A549 (cell line): ENCODE measurements around the gene CA10. TPM values are rescaled to one million over a fixed set of nuclear protein-coding genes. Genes with fewer than 3 reads are reported as not detected.

Source experiments
- ATAC-seq, 2 experiments: fragments of 200-7000 bp in 1 of 2; fragments of >200 bp in 1 of 2; cut with Nextera tagmentation in 1 of 2; cut with Tn5 transposase in 1 of 2; 3 replicates each; pipeline versions ENCODE4 v1.8.0 to v1.9.1; 2018 to 2020; ENCODE audit warnings: mild to moderate bottlenecking in 1 of 2, moderate library complexity in 1 of 2
- CTCF ChIA-PET: fragments of 300-600 bp; sonication (Branson Sonifier 250); formaldehyde crosslinking; extraction: SDS; loops from one replicate; lab custom pipeline; 2021; ENCODE audit warnings: antibody characterized with exemption, inconsistent platforms; lab: Yijun Ruan, JAX
- POLR2A ChIA-PET: fragments of 350-600 bp; formaldehyde crosslinking; extraction: SDS; loops from one replicate; lab custom pipeline; 2021; ENCODE audit warnings: antibody characterized with exemption, inconsistent platforms; lab: Yijun Ruan, JAX
- DNase-seq, 2 experiments: peaks; one replicate each; pipeline versions ENCODE4 v3.0.0 to v3.0.0-alpha.2; 2011 to 2016; ENCODE audit warnings: low read depth in 1 of 2, low spot score in 1 of 2
- FAIRE-seq: peaks from 2 replicates; lab custom pipeline; 2011; peaks lifted over from hg19 to GRCh38; lab: Jason Lieb, UNC
- H3K27ac ChIP-seq, 2 experiments: fragments of >200 bp; sonication (Bioruptor Twin); formaldehyde crosslinking; 3 replicates each; pipeline ENCODE4 v1.5.1; 2016 to 2017
- H3K4me1 ChIP-seq: fragments of >200 bp; sonication (Bioruptor Twin); formaldehyde crosslinking; 3 replicates; pipeline ENCODE4 v1.6.1; 2016
- H3K4me2 ChIP-seq: fragments of >200 bp; sonication (Bioruptor Twin); formaldehyde crosslinking; 3 replicates; pipeline ENCODE4 v1.6.1; 2016
- H3K4me3 ChIP-seq: fragments of >200 bp; sonication (Bioruptor Twin); formaldehyde crosslinking; 3 replicates; pipeline ENCODE4 v1.5.1; 2016
- H3K9me3 ChIP-seq: fragments of >200 bp; sonication (Bioruptor Twin); formaldehyde crosslinking; 3 replicates; pipeline ENCODE4 v1.6.1; 2016
- CBX8 ChIP-seq: fragments of 200-600 bp; sonication (generic); IDR thresholded peaks from 2 replicates; pipeline ENCODE4 v1.6.1; 2016
- CEBPB ChIP-seq, 2 experiments: fragments of >200 bp in 1 of 2; sonication (Bioruptor Twin) in 1 of 2; formaldehyde crosslinking in 1 of 2; IDR thresholded peaks; 2 replicates each; pipeline ENCODE4 v1.6.1; 2012 to 2016
- ELK1 ChIP-seq: fragments of 150-350 bp; IDR thresholded peaks from 2 replicates; pipeline ENCODE4 v1.6.1; 2014; ENCODE audit warnings: low read depth, mild to moderate bottlenecking, low read length
- GATA3 ChIP-seq: IDR thresholded peaks from 2 replicates; pipeline ENCODE4 v1.6.1; 2012; ENCODE audit warnings: borderline replicate concordance
- HDAC2 ChIP-seq: fragments of 200-600 bp; sonication (generic); IDR thresholded peaks from 2 replicates; pipeline ENCODE4 v1.6.1; 2016
- HMGXB4 ChIP-seq: fragments of 250-450 bp; sonication (Bioruptor Pico); IDR thresholded peaks from 2 replicates; pipeline ENCODE4 v1.5.0; 2021; ENCODE audit warnings: mild to moderate bottlenecking, moderate library complexity, borderline replicate concordance
- HOXA7 ChIP-seq: fragments of 250-450 bp; sonication (Bioruptor Pico); IDR thresholded peaks from 2 replicates; pipeline ENCODE4 v1.5.0; 2020; ENCODE audit warnings: mild to moderate bottlenecking, moderate library complexity
- MAFK ChIP-seq: fragments of 450-650 bp; IDR thresholded peaks from 2 replicates; pipeline ENCODE4 v1.6.1; 2014; ENCODE audit not compliant: partially characterized antibody
- MAZ ChIP-seq: fragments of 150-350 bp; IDR thresholded peaks from 2 replicates; pipeline ENCODE4 v1.6.1; 2014; ENCODE audit warnings: antibody characterized with exemption, low read depth, low read length, borderline replicate concordance
- NFE2L2 ChIP-seq: fragments of 150-350 bp; conservative IDR thresholded peaks from 2 replicates; pipeline ENCODE4 v1.6.1; 2014; ENCODE audit warnings: low read length
- NPAS2 ChIP-seq: fragments of 250-450 bp; sonication (Bioruptor Pico); IDR thresholded peaks from 2 replicates; pipeline ENCODE4 v1.8.0; 2022; ENCODE audit warnings: mild to moderate bottlenecking, moderate library complexity, borderline replicate concordance
- PBX3 ChIP-seq: IDR thresholded peaks from 2 replicates; pipeline ENCODE4 v1.6.1; 2012
- POLR2A ChIP-seq: IDR thresholded peaks from 2 replicates; pipeline ENCODE4 v1.6.1; 2012; ENCODE audit warnings: mild to moderate bottlenecking, low read length
- RARB ChIP-seq: fragments of 250-450 bp; sonication (Bioruptor Pico); IDR thresholded peaks from 2 replicates; pipeline ENCODE4 v1.8.0; 2021; ENCODE audit warnings: mild to moderate bottlenecking, moderate library complexity
- RCOR1 ChIP-seq: fragments of 150-350 bp; IDR thresholded peaks from 2 replicates; pipeline ENCODE4 v1.6.1; 2014; ENCODE audit warnings: antibody characterized with exemption, low read length, low read depth
- REST ChIP-seq: fragments of 200-600 bp; sonication (generic); IDR thresholded peaks from 2 replicates; pipeline ENCODE4 v1.6.1; 2016; ENCODE audit warnings: antibody characterized with exemption, mild to moderate bottlenecking, moderate library complexity
- RNF2 ChIP-seq: fragments of 200-600 bp; sonication (generic); IDR thresholded peaks from 2 replicates; pipeline ENCODE4 v1.6.1; 2016; ENCODE audit warnings: low read depth, mild to moderate bottlenecking, antibody characterized with exemption, moderate library complexity, borderline replicate concordance
- ZSCAN20 ChIP-seq: fragments of 250-450 bp; sonication (Bioruptor Pico); IDR thresholded peaks from 2 replicates; pipeline ENCODE4 v1.8.0; 2022; ENCODE audit warnings: mild to moderate bottlenecking, moderate library complexity
- WGBS: methylation state at CpG from one replicate; pipeline ENCODE4 v1.1.6; 2017; ENCODE audit errors: missing lambda C conversion rate; 5-methylcytosine and 5-hydroxymethylcytosine counted together
- polyA plus RNA-seq, 4 experiments: library from polyadenylated mRNA; depleted of rRNA in 3 of 4; stranded (reverse); fragments of >200 nt; fragmentation: RNase III in 1 of 4; extraction: RNeasy Plus Mini Kit Qiagen cat#74134 plus additional on column Dnase treatment in 1 of 4; gene quantifications; 2 replicates in 3 of 4; 3 replicates in 1 of 4; pipeline ENCODE4 v1.2.3, GENCODE V29; 2011 to 2017
- TF ChIP-seq, protein P1 (sequence below): fragments of 450-650 bp; IDR thresholded peaks from 2 replicates; pipeline ENCODE4 v1.6.1; 2014; ENCODE audit warnings: antibody characterized with exemption
- TF ChIP-seq, protein P2 (sequence below): fragments of >200 bp; sonication (Bioruptor Twin); formaldehyde crosslinking; IDR thresholded peaks from 2 replicates; pipeline ENCODE4 v1.6.1; 2016
- TF ChIP-seq, protein P3 (sequence below): IDR thresholded peaks from 2 replicates; pipeline ENCODE4 v1.6.1; 2012

The CA10 gene
- polyA plus RNA-seq, 2 of the 4 experiments (the other 2 are of a cell fraction): not detected

DNA sequence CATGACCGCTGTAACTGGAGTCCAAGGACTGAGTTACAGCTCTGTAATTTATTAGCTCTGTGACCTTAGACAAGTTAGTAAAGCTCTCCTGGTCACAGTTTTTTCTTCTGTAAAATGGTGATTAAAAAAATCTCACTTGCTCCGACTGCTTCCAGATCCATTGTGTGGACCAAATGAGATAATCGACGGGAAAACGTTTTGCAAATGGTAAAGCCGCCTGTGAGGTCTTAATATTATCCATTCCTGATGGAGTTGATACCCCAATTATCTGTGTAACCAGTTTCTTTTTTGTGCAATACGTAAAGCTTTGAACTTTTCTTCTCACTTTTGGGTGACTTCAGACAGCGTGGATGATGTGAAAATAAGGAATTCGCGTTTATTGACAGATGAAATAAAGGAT lies 475.2 kb downstream of the CA10 start:
- H3K4me3 ChIP-seq: no peak overlapping the region
- ATAC-seq (no peak), FAIRE-seq (no peak), DNase-seq (no peak)
- H3K27ac ChIP-seq: no peak overlapping the region
- no peak overlapping the region for H3K4me2 ChIP-seq
- H3K9me3 ChIP-seq: no peaks in the 10 kb centered on the region
- ChIA-PET POLR2A (no interaction called here), CTCF (interaction anchor here (1.1 kb wide), 1 partner anchor 15 kb away, joined by 3 read pairs; no protein-coding TSS in a partner anchor)
- TF ChIP-seq MAZ: no peak
- TF ChIP-seq ELK1: no peak
- TF ChIP-seq, protein P1, sequence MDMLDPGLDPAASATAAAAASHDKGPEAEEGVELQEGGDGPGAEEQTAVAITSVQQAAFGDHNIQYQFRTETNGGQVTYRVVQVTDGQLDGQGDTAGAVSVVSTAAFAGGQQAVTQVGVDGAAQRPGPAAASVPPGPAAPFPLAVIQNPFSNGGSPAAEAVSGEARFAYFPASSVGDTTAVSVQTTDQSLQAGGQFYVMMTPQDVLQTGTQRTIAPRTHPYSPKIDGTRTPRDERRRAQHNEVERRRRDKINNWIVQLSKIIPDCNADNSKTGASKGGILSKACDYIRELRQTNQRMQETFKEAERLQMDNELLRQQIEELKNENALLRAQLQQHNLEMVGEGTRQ: no peak
- TF ChIP-seq NPAS2 (CRISPR knock-in tag): no peak
- no peak for TF ChIP-seq RARB (CRISPR knock-in tag)
- TF ChIP-seq MAFK: no peak
- no peak for TF ChIP-seq HOXA7
- no peak for TF ChIP-seq HMGXB4
- TF ChIP-seq ZSCAN20 (CRISPR knock-in tag): no peak
- H3K4me1 ChIP-seq: no peaks in the 10 kb centered on the region
- WGBS: 6% methylated on average over 10 of the region's 10 CpGs

- Histone ChIP-seq H3K9me3 (0 out of 3 replicates have a peak, but pooled peaks cover 2% of the 10 kb centered on the region), H3K4me3 (no peak overlapping the region), H3K4me2 (no peak overlapping the region), H3K27ac (no peak overlapping the region), H3K4me1 (no peaks in the 10 kb centered on the region)
- TF ChIP-seq GATA3 (no peak), ZSCAN20 (CRISPR knock-in tag) (no peak), NFE2L2 (no peak), CBX8 (no peak), NPAS2 (CRISPR knock-in tag) (no peak), HOXA7 (no peak), REST (no peak), MAFK (no peak), RCOR1 (no peak), HDAC2 (no peak), PBX3 (no peak), POLR2A (no peak), CEBPB (IDR thresholded peaks at IDR 0.05) (no peak), RNF2 (no peak)
- TF ChIP-seq, protein P1: no peak
- TF ChIP-seq, protein P2, sequence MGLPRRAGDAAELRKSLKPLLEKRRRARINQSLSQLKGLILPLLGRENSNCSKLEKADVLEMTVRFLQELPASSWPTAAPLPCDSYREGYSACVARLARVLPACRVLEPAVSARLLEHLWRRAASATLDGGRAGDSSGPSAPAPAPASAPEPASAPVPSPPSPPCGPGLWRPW: no peak
- TF ChIP-seq, protein P3, sequence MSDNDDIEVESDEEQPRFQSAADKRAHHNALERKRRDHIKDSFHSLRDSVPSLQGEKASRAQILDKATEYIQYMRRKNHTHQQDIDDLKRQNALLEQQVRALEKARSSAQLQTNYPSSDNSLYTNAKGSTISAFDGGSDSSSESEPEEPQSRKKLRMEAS: no peak
- DNase-seq (no peak), FAIRE-seq (no peak), ATAC-seq (no peak)
- CTCF ChIA-PET: no interaction called here
- 22% methylated on average over 5 of the region's 5 CpGs for WGBS
- POLR2A ChIA-PET: no interaction called here
These were observed 476.4 kb downstream of the CA10 start for GRCh38 chr17:51682115-51682514.
